GM23248 (cell line): Measurements from ENCODE around the gene APBA3.

ENCODE experiments used
- EZH2 ChIP-seq: fragments of 200-600 bp; sonication (generic); IDR thresholded peaks from 2 replicates; pipeline ENCODE4 v1.6.1; 2018; ENCODE audit warnings: antibody characterized with exemption, mild to moderate bottlenecking; ENCODE audit not compliant: insufficient read depth, poor library complexity, severe bottlenecking
- EZH2phosphoT487 ChIP-seq: fragments of 200-600 bp; sonication (generic); IDR thresholded peaks from 2 replicates; pipeline ENCODE4 v1.6.1; 2018; ENCODE audit warnings: antibody characterized with exemption, moderate library complexity, mild to moderate bottlenecking, low read depth; ENCODE audit not compliant: insufficient read depth

- TF ChIP-seq EZH2phosphoT487 = no peak
- no peak for TF ChIP-seq EZH2
These were observed 25.3 kb downstream of the APBA3 start for GRCh38 chr19:3736106-3736724.
